IMR-90 (cell line): Measurements from ENCODE around the gene C15orf39. TPM values are rescaled to one million over a fixed set of nuclear protein-coding genes. Genes with fewer than 3 reads are reported as not detected.

Experiments
- ATAC-seq: fragments of 200-7000 bp; cut with Tn5 transposase; 2 replicates; pipeline ENCODE4 v1.9.1; 2020; ENCODE audit warnings: low read depth, mild to moderate bottlenecking, moderate library complexity
- BruUV-seq: library from RNA; stranded (reverse); fragments of 400-500 nt; replicated peaks from 2 replicates; lab custom pipeline; 2021; lab: Mats Ljungman, UMichigan
- CTCF ChIA-PET: fragments of 300-600 bp; formaldehyde crosslinking; extraction: SDS; loops from one replicate; lab custom pipeline; 2021; ENCODE audit warnings: antibody characterized with exemption; lab: Yijun Ruan, JAX
- POLR2A ChIA-PET: fragments of 300-600 bp; sonication (Branson Sonifier 250); formaldehyde crosslinking; loops from one replicate; lab custom pipeline; 2022; ENCODE audit warnings: antibody characterized with exemption; ENCODE audit not compliant: unreplicated experiment; lab: Charles Lee
- DNase-seq: peaks from one replicate; pipeline ENCODE4 v3.0.0; 2013
- H2AFZ ChIP-seq: replicated peaks from 2 replicates; pipeline ENCODE3; 2013; ENCODE audit warnings: low read length, mild to moderate bottlenecking; ENCODE audit not compliant: poor library complexity
- H2AK5ac ChIP-seq: 2 replicates; pipeline ENCODE4 v1.6.1; 2013; ENCODE audit warnings: low read depth, low read length, inconsistent platforms
- H2AK9ac ChIP-seq: replicated peaks from 2 replicates; pipeline ENCODE3; 2013; ENCODE audit warnings: mild to moderate bottlenecking, low read depth, low read length, moderate library complexity; ENCODE audit not compliant: poor library complexity
- H2BK120ac ChIP-seq: 2 replicates; pipeline ENCODE4 v1.6.1; 2013; ENCODE audit warnings: low read depth, low read length, inconsistent platforms
- H2BK15ac ChIP-seq: 3 replicates; pipeline ENCODE4 v1.6.1; 2013; ENCODE audit warnings: low read depth, low read length, inconsistent platforms
- H2BK20ac ChIP-seq: 2 replicates; pipeline ENCODE4 v1.6.1; 2013; ENCODE audit warnings: low read depth, mild to moderate bottlenecking, inconsistent platforms, low read length, moderate library complexity
- H2BK5ac ChIP-seq: 2 replicates; pipeline ENCODE4 v1.6.1; 2013; ENCODE audit warnings: mild to moderate bottlenecking, low read depth, low read length, inconsistent platforms; ENCODE audit not compliant: poor library complexity, severe bottlenecking
- H3K14ac ChIP-seq: replicated peaks from 2 replicates; pipeline ENCODE4 v1.6.1; 2013; ENCODE audit warnings: low read depth, low read length, inconsistent platforms
- H3K18ac ChIP-seq: 2 replicates; pipeline ENCODE4 v1.6.1; 2013; ENCODE audit warnings: low read depth, low read length, control low read depth
- H3K23ac ChIP-seq: 2 replicates; pipeline ENCODE4 v1.6.1; 2013; ENCODE audit warnings: low read depth, low read length, inconsistent platforms
- H3K27ac ChIP-seq: 2 replicates; pipeline ENCODE4 v1.5.1; 2013; ENCODE audit warnings: mild to moderate bottlenecking, control low read depth, low read length; ENCODE audit not compliant: insufficient read depth
- H3K27me3 ChIP-seq: 2 replicates; pipeline ENCODE4 v1.6.1; 2013; ENCODE audit warnings: low read length; ENCODE audit not compliant: control insufficient read depth, insufficient read depth
- H3K36me3 ChIP-seq: 2 replicates; pipeline ENCODE4 v1.6.1; 2013; ENCODE audit warnings: low read length, mixed read lengths; ENCODE audit not compliant: control insufficient read depth, insufficient read depth
- H3K4ac ChIP-seq: 2 replicates; pipeline ENCODE4 v1.6.1; 2013; ENCODE audit warnings: low read depth, low read length, inconsistent platforms
- H3K4me1 ChIP-seq: 2 replicates; pipeline ENCODE4 v1.6.1; 2013; ENCODE audit warnings: low read length, mixed read lengths; ENCODE audit not compliant: control insufficient read depth, insufficient read depth
- H3K4me2 ChIP-seq: 2 replicates; pipeline ENCODE4 v1.6.1; 2013; ENCODE audit warnings: low read depth, mild to moderate bottlenecking, control low read depth, low read length, moderate library complexity
- H3K4me3 ChIP-seq: 2 replicates; pipeline ENCODE4 v1.5.1; 2013; ENCODE audit warnings: low read depth, mild to moderate bottlenecking, control low read depth, low read length, moderate library complexity; ENCODE audit not compliant: insufficient read depth
- H3K56ac ChIP-seq: 2 replicates; pipeline ENCODE4 v1.6.1; 2013; ENCODE audit warnings: low read length, inconsistent platforms; ENCODE audit not compliant: insufficient read depth; ENCODE audit errors: extremely low read depth
- H3K79me1 ChIP-seq, 2 experiments: 2 replicates each; pipeline ENCODE4 v1.6.1; 2013; ENCODE audit warnings: low read length in 2 of 2, inconsistent platforms in 1 of 2, low read depth in 1 of 2
- H3K9ac ChIP-seq: 2 replicates; pipeline ENCODE4 v1.6.1; 2013; ENCODE audit warnings: low read depth, low read length, control low read depth
- H3K9me1 ChIP-seq: 2 replicates; pipeline ENCODE4 v1.6.1; 2013; ENCODE audit warnings: low read length, inconsistent platforms; ENCODE audit not compliant: insufficient read depth
- H3K9me3 ChIP-seq: 2 replicates; pipeline ENCODE4 v1.6.1; 2013; ENCODE audit warnings: low read length; ENCODE audit not compliant: control insufficient read depth, insufficient read depth
- H4K20me1 ChIP-seq: 2 replicates; pipeline ENCODE4 v1.6.1; 2013; ENCODE audit warnings: low read length, inconsistent platforms; ENCODE audit not compliant: insufficient read depth
- H4K5ac ChIP-seq: 2 replicates; pipeline ENCODE4 v1.6.1; 2013; ENCODE audit warnings: mild to moderate bottlenecking, low read depth, low read length, control low read depth
- H4K8ac ChIP-seq, 2 experiments: 2 replicates each; pipeline ENCODE4 v1.6.1; 2013; ENCODE audit warnings: low read depth in 2 of 2, low read length in 2 of 2, control low read depth in 1 of 2, inconsistent platforms in 1 of 2
- H4K91ac ChIP-seq: 2 replicates; pipeline ENCODE4 v1.6.1; 2013; ENCODE audit warnings: low read depth, low read length, inconsistent platforms; ENCODE audit not compliant: insufficient read depth
- CTCF ChIP-seq: conservative IDR thresholded peaks from 2 replicates; pipeline ENCODE4 v1.5.1; 2012; ENCODE audit warnings: mild to moderate bottlenecking, low read depth, low read length, improper control_type of control experiment
- ELK1 ChIP-seq: fragments of 150-350 bp; IDR thresholded peaks from 2 replicates; pipeline ENCODE4 v1.6.1; 2016; ENCODE audit warnings: low read depth, mild to moderate bottlenecking, low read length, moderate library complexity, borderline replicate concordance
- FOS ChIP-seq: fragments of 150-350 bp; IDR thresholded peaks from 2 replicates; pipeline ENCODE4 v1.6.1; 2016; ENCODE audit warnings: low read depth, low read length
- MAFK ChIP-seq: IDR thresholded peaks from 2 replicates; pipeline ENCODE4 v1.6.1; 2012; ENCODE audit warnings: low read depth, low read length, improper control_type of control experiment
- NFE2L2 ChIP-seq: fragments of 150-350 bp; IDR thresholded peaks from 2 replicates; pipeline ENCODE4 v1.6.1; 2016; ENCODE audit warnings: low read depth, mild to moderate bottlenecking, low read length
- RAD21 ChIP-seq: IDR thresholded peaks from 2 replicates; pipeline ENCODE4 v1.6.1; 2012; ENCODE audit warnings: low read length, improper control_type of control experiment
- WGBS, 2 experiments: methylation state at CpG; one replicate each; pipeline versions ENCODE4 v1.1.5 to v1.1.7; 2013; ENCODE audit warnings: missing lambda C conversion rate in 2 of 2; ENCODE audit not compliant: insufficient read length in 1 of 2; ENCODE audit errors: extremely low coverage in 2 of 2; 5-methylcytosine and 5-hydroxymethylcytosine counted together
- dilution Hi-C: fragments of 300-500 bp; cut with HindIII; formaldehyde crosslinking; loops from one replicate; pipeline ENCODE4 v1.14.3; 2018; ENCODE audit warnings: low sequenced_read_pairs; ENCODE audit not compliant: unreplicated experiment
- in situ Hi-C: fragments of 300-500 bp; cut with MboI; formaldehyde crosslinking; loops from 3 replicates; pipeline ENCODE4 v1.14.3; 2019; ENCODE audit warnings: low sequenced_read_pairs, inconsistent platforms, mixed read lengths
- intact Hi-C: fragments of 100-400 bp; cut with micrococcal nuclease; formaldehyde crosslinking; loops from 2 replicates; pipeline ENCODE4 v1.10.0; 2022
- polyA plus RNA-seq, 3 experiments: library from polyadenylated mRNA; depleted of rRNA; stranded (reverse); fragments of >200 nt; gene quantifications; 2 replicates each; pipeline ENCODE4 v1.2.3, GENCODE V29; 2012; ENCODE audit warnings: low replicate concordance in 1 of 3
- total RNA-seq: library from RNA; depleted of rRNA; stranded (reverse); fragments of >200 nt; gene quantifications from 2 replicates; pipeline ENCODE4 v1.2.3, GENCODE V29; 2012
- TF ChIP-seq, protein P1 (sequence below): fragments of 150-350 bp; IDR thresholded peaks from 2 replicates; pipeline ENCODE4 v1.6.1; 2017; ENCODE audit warnings: mild to moderate bottlenecking, antibody characterized with exemption, low read length, low read depth

Gene C15orf39
- total and polyA plus RNA-seq, 2 of the 4 experiments (the other 2 are of a cell fraction): 1.3 to 5.7 TPM

- Histone ChIP-seq H3K9me3 (no peaks in the 10 kb centered on the region), H3K4me1 (peaks cover 20% of the 10 kb centered on the region), H3K56ac (no peak overlapping the region), H4K8ac (no peak overlapping the region; a peak in 1 of 4 replicates), H3K23ac (no peak overlapping the region), H3K36me3 (no peaks in the 10 kb centered on the region), H2BK15ac (no peak overlapping the region), H3K4ac (no peak overlapping the region), H2AK5ac (peak overlapping the region; percentile 20; the same call in 1 of the 2 replicates), H3K4me3 (no peak overlapping the region), H3K14ac (no peak overlapping the region), H2BK20ac (no peak overlapping the region), H2AK9ac (no peak overlapping the region), H4K20me1 (0 out of 2 replicates have a peak, but pooled peaks cover 3% of the 10 kb centered on the region), H2AFZ (no peak overlapping the region), H2BK120ac (peak overlapping the region; percentile 23; the same call in 1 of the 2 replicates), H3K27me3 (peaks cover 11% of the 10 kb centered on the region), H3K9me1 (no peaks in the 10 kb centered on the region; the same call in 1 of the 2 replicates), H2BK5ac (no peak overlapping the region), H3K79me1 (no peaks in the 10 kb centered on the region), H3K18ac (no peak overlapping the region), H3K4me2 (no peak overlapping the region), H3K27ac (no peak overlapping the region), H4K5ac (no peak overlapping the region), H4K91ac (no peak overlapping the region), H3K9ac (no peak overlapping the region)
- in situ Hi-C loops: no loop called here
- ChIA-PET POLR2A (no interaction called here), CTCF (no interaction called here)
- no TSS peak for BruUV-seq
- ATAC-seq (no peak), DNase-seq (no peak)
- intact Hi-C loops: no loop called here
- TF ChIP-seq CTCF (no peak), NFE2L2 (no peak), FOS (no peak), MAFK (no peak), ELK1 (no peak), RAD21 (no peak)
- TF ChIP-seq, protein P1, sequence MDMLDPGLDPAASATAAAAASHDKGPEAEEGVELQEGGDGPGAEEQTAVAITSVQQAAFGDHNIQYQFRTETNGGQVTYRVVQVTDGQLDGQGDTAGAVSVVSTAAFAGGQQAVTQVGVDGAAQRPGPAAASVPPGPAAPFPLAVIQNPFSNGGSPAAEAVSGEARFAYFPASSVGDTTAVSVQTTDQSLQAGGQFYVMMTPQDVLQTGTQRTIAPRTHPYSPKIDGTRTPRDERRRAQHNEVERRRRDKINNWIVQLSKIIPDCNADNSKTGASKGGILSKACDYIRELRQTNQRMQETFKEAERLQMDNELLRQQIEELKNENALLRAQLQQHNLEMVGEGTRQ: no peak
- dilution Hi-C loops: no loop called here
- no CpG with 5 or more reads among the region's 4 CpGs for WGBS, 2 experiments
Observed at GRCh38 chr15:75176396-75176761, 25.3 kb upstream of the C15orf39 start.
